NCI-H774 (cell line): Measurements from ENCODE around the gene CFAP97D2.
"Not testable (repeated sequence)": the region's sequence is repeated elsewhere in the genome, so short reads cannot be mapped to it uniquely, and the experiment has no call there.

Source experiments
- DNase-seq: peaks from one replicate; lab custom pipeline; 2025; lab: John Stamatoyannopoulos, UW

The CFAP97D2 gene

GRCh38 chr13:114235697-114236096 is 56.6 kb downstream of the CFAP97D2 start:
- no peak for DNase-seq

GRCh38 chr13:114236227-114236626 is 57.2 kb downstream of the CFAP97D2 start:
- no peak for DNase-seq

GRCh38 chr13:114237415-114238112 is 58.5 kb downstream of the CFAP97D2 start:
- no peak for DNase-seq

- DNase-seq: no peak
Measured at GRCh38 chr13:114241918-114242317, 62.9 kb downstream of the CFAP97D2 start.

- no peak for DNase-seq
Measured at GRCh38 chr13:114243971-114244370, 64.9 kb downstream of the CFAP97D2 start.

GRCh38 chr13:114244637-114245036 is 65.6 kb downstream of the CFAP97D2 start:
- DNase-seq: no peak

GRCh38 chr13:114248011-114248410 is 69.0 kb downstream of the CFAP97D2 start:
- DNase-seq: no peak

GRCh38 chr13:114249077-114249476 is 70.0 kb downstream of the CFAP97D2 start:
- DNase-seq: peak; percentile 82

- not testable (repeated sequence) for DNase-seq
Measured at GRCh38 chr13:114251639-114252440, 72.8 kb downstream of the CFAP97D2 start.

- no peak for DNase-seq
Measured at GRCh38 chr13:114256547-114256946, 77.5 kb downstream of the CFAP97D2 start.

GRCh38 chr13:114257014-114257413 is 78.0 kb downstream of the CFAP97D2 start:
- no peak for DNase-seq

GRCh38 chr13:114258589-114258988 is 79.5 kb downstream of the CFAP97D2 start:
- peak; percentile 69 for DNase-seq

- DNase-seq: peak; percentile 73
Measured at GRCh38 chr13:114259374-114259773, 80.3 kb downstream of the CFAP97D2 start.

GRCh38 chr13:114259974-114260373 is 80.9 kb downstream of the CFAP97D2 start:
- peak; percentile 97 for DNase-seq

GRCh38 chr13:114260814-114261213 is 81.8 kb downstream of the CFAP97D2 start:
- DNase-seq: no peak

GRCh38 chr13:114261328-114261965 is 82.4 kb downstream of the CFAP97D2 start:
- no peak for DNase-seq

GRCh38 chr13:114263578-114263977 is 84.5 kb downstream of the CFAP97D2 start:
- DNase-seq: no peak

GRCh38 chr13:114264313-114264712 is 85.3 kb downstream of the CFAP97D2 start:
- DNase-seq: not testable (repeated sequence)

- no peak for DNase-seq
Measured at GRCh38 chr13:114264886-114265611, 86.0 kb downstream of the CFAP97D2 start.

- no peak for DNase-seq
Measured at GRCh38 chr13:114266241-114266640, 87.2 kb downstream of the CFAP97D2 start.

GRCh38 chr13:114268344-114269280 is 89.6 kb downstream of the CFAP97D2 start:
- DNase-seq: no peak
